ENCODE data around the gene RPA4. TPM values are rescaled to one million over a fixed set of nuclear protein-coding genes. Genes with fewer than 3 reads are reported as not detected.

RPA4 gene
- total and polyA plus RNA-seq, 10 of the 15 experiments (the other 5 are each of a cell fraction or from before 2014, with no cell fraction given), result 0.20 to 1.3 (median 0.43) TPM

DNA sequence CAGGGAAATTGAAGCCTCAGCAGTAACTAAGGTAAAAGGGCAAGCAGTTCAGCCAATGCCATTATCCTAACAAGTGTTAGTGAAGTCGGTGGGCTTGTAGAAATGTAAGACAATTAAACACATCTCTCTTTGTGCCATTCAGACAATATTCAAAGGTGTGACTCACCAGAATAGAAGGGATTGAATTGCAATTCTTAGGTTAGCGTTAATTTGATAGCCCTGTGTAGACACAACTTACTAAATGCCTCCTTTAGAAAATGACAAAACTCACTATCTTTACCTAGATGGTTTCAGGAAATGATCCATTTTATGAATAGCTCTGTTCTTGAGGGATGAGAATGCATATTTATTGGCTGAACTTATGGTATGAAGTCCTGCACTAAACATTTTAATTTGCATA lies 35.2 kb downstream of the RPA4 start (continued):
- TF ChIP-seq MYC (IDR thresholded peaks at IDR 0.05; ENCODE audit: insufficient read depth, insufficient read length, insufficient replicate concordance, low read length, severe bottlenecking) (no peak), NBN (IDR thresholded peaks at IDR 0.05) (no peak), FOS (IDR thresholded peaks at IDR 0.05; ENCODE audit: borderline replicate concordance, extremely low read depth, insufficient read length) (no peak), STAT3 (IDR thresholded peaks at IDR 0.05; ENCODE audit: low read depth, low read length) (no peak), RFX5 (IDR thresholded peaks at IDR 0.05; ENCODE audit: low read depth, low read length) (no peak)
- TF ChIP-seq, protein P1, sequence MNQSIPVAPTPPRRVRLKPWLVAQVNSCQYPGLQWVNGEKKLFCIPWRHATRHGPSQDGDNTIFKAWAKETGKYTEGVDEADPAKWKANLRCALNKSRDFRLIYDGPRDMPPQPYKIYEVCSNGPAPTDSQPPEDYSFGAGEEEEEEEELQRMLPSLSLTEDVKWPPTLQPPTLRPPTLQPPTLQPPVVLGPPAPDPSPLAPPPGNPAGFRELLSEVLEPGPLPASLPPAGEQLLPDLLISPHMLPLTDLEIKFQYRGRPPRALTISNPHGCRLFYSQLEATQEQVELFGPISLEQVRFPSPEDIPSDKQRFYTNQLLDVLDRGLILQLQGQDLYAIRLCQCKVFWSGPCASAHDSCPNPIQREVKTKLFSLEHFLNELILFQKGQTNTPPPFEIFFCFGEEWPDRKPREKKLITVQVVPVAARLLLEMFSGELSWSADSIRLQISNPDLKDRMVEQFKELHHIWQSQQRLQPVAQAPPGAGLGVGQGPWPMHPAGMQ (IDR thresholded peaks at IDR 0.05; ENCODE audit: borderline replicate concordance), result no peak
- TF ChIP-seq, protein P2, sequence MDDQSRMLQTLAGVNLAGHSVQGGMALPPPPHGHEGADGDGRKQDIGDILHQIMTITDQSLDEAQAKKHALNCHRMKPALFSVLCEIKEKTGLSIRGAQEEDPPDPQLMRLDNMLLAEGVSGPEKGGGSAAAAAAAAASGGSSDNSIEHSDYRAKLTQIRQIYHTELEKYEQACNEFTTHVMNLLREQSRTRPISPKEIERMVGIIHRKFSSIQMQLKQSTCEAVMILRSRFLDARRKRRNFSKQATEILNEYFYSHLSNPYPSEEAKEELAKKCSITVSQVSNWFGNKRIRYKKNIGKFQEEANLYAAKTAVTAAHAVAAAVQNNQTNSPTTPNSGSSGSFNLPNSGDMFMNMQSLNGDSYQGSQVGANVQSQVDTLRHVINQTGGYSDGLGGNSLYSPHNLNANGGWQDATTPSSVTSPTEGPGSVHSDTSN (IDR thresholded peaks at IDR 0.05; ENCODE audit: insufficient replicate concordance, low read depth, low read length), result no peak

DNA sequence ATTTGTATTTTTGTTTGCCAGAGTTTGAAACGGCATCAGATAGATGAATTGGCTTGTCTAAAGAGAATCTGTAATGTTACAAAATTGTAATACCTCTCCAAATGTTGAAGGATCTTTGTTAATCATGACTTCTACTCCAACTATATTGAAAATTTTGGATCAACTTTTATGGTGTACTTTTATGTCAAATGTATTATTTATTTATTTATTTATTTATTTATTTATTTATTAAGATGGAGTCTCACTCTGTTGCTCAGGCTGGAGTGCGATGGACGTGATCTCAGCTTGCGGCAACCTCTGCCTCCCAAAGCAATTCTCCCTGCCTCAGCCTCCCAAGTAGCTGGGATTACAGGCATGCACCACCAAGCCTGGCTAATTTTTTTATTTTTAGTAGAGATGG lies 36.0 kb downstream of the RPA4 start:
- in situ Hi-C loops (cut with MboI) (no loop called here), intact Hi-C loops (cut with micrococcal nuclease; ENCODE audit: unreplicated experiment) (no loop called here)
- no peak overlapping the region for H2AFZ ChIP-seq (ENCODE audit: control insufficient read depth, low read depth, low read length)
- H3K27me3 ChIP-seq (replicated peaks in 1 of 2; ENCODE audit: control insufficient read depth in 2 of 2, insufficient read depth in 2 of 2, low read length in 1 of 2), result no peaks in the 10 kb centered on the region
- WGBS (ENCODE audit: insufficient coverage, insufficient replicate concordance, low lambda C conversion rate, missing lambda C conversion rate), result 75% methylated on average over 4 of the region's 4 CpGs
- BruUV-seq (replicated peaks), result no TSS peak
- no peak for FAIRE-seq
- H3K4me2 ChIP-seq (ENCODE audit: control insufficient read depth, insufficient read depth), result no peak overlapping the region
- H3K79me2 ChIP-seq (ENCODE audit: control insufficient read depth, insufficient read depth, low read length), result no peaks in the 10 kb centered on the region
- ChIA-PET SMC1A (ENCODE audit: uncharacterized antibody, unreplicated experiment) (interaction anchor here (2.3 kb wide), 1 partner anchor 13 kb away, joined by 6 read pairs; no protein-coding TSS in a partner anchor), RAD21 (ENCODE audit: unreplicated experiment) (no interaction called here), POLR2A (no interaction called here), CTCF (no interaction called here)
- H3K9me3 ChIP-seq (replicated peaks; ENCODE audit: control insufficient read depth, insufficient read depth, low read length), result no peaks in the 10 kb centered on the region
- no peak for ATAC-seq
- DNase-seq (ENCODE audit: low read depth, low spot score), result no peak
- H3K36me3 ChIP-seq (ENCODE audit: control insufficient read depth in 2 of 2, insufficient read depth in 2 of 2, low read length in 1 of 2), result no peaks in the 10 kb centered on the region
- H3K9ac ChIP-seq (ENCODE audit: control insufficient read depth, insufficient read depth, low read length), result no peak overlapping the region
- H3K4me3 ChIP-seq, result no peak overlapping the region
- H4K20me1 ChIP-seq (ENCODE audit: control insufficient read depth, insufficient read depth), result no peaks in the 10 kb centered on the region
- no peak overlapping the region for H3K27ac ChIP-seq (ENCODE audit: control insufficient read depth, insufficient read depth)
- no peaks in the 10 kb centered on the region for H3K4me1 ChIP-seq (ENCODE audit: control insufficient read depth, insufficient read depth, low read length)
- TF ChIP-seq BMI1 (IDR thresholded peaks at IDR 0.05; ENCODE audit: borderline replicate concordance) (no peak), GABPA (IDR thresholded peaks at IDR 0.05; ENCODE audit: low read depth) (no peak), TBL1XR1 (IDR thresholded peaks at IDR 0.05; ENCODE audit: low read depth, low read length) (no peak), MXI1 (IDR thresholded peaks at IDR 0.05; ENCODE audit: low read depth, low read length) (no peak), LARP7 (IDR thresholded peaks at IDR 0.05) (no peak), SMC3 (IDR thresholded peaks at IDR 0.05; ENCODE audit: borderline replicate concordance, low read length) (no peak), NR2C2 (IDR thresholded peaks at IDR 0.05; ENCODE audit: borderline replicate concordance, control insufficient read depth, insufficient read length, low read depth) (no peak), TCF3 (IDR thresholded peaks at IDR 0.05; ENCODE audit: borderline replicate concordance, insufficient read depth, low read depth, low read length) (no peak)
- TF ChIP-seq, protein P3, sequence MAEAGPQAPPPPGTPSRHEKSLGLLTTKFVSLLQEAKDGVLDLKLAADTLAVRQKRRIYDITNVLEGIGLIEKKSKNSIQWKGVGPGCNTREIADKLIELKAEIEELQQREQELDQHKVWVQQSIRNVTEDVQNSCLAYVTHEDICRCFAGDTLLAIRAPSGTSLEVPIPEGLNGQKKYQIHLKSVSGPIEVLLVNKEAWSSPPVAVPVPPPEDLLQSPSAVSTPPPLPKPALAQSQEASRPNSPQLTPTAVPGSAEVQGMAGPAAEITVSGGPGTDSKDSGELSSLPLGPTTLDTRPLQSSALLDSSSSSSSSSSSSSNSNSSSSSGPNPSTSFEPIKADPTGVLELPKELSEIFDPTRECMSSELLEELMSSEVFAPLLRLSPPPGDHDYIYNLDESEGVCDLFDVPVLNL (IDR thresholded peaks at IDR 0.05; ENCODE audit: low read depth, low read length), result no peak
- TF ChIP-seq, protein P4, sequence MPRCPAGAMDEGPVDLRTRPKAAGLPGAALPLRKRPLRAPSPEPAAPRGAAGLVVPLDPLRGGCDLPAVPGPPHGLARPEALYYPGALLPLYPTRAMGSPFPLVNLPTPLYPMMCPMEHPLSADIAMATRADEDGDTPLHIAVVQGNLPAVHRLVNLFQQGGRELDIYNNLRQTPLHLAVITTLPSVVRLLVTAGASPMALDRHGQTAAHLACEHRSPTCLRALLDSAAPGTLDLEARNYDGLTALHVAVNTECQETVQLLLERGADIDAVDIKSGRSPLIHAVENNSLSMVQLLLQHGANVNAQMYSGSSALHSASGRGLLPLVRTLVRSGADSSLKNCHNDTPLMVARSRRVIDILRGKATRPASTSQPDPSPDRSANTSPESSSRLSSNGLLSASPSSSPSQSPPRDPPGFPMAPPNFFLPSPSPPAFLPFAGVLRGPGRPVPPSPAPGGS (IDR thresholded peaks at IDR 0.05; ENCODE audit: borderline replicate concordance, insufficient read depth, low read depth, low read length, poor library complexity, severe bottlenecking), result no peak
- TF ChIP-seq, protein P5, sequence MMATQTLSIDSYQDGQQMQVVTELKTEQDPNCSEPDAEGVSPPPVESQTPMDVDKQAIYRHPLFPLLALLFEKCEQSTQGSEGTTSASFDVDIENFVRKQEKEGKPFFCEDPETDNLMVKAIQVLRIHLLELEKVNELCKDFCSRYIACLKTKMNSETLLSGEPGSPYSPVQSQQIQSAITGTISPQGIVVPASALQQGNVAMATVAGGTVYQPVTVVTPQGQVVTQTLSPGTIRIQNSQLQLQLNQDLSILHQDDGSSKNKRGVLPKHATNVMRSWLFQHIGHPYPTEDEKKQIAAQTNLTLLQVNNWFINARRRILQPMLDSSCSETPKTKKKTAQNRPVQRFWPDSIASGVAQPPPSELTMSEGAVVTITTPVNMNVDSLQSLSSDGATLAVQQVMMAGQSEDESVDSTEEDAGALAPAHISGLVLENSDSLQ (IDR thresholded peaks at IDR 0.05), result no peak
